Sigmoid colon (tissue), 3 donors: ENCODE data around the gene UBL3.

Experiments
- POLR2A ChIP-seq, 2 donors: fragments of 450-650 bp; IDR thresholded peaks; one replicate each; pipeline ENCODE4 v1.6.1; 2016; ENCODE audit warnings: antibody characterized with exemption in 2 of 2, mild to moderate bottlenecking in 2 of 2, moderate library complexity in 2 of 2
- TF ChIP-seq, protein P1 (sequence below), 4 experiments: fragments of 450-650 bp in 3 of 4; fragments of 200-600 bp in 1 of 4; IDR thresholded peaks; one replicate each; pipeline ENCODE4 v1.5.1; 2016 to 2019; ENCODE audit warnings: antibody characterized with exemption in 4 of 4, mild to moderate bottlenecking in 3 of 4, moderate library complexity in 2 of 4

DNA sequence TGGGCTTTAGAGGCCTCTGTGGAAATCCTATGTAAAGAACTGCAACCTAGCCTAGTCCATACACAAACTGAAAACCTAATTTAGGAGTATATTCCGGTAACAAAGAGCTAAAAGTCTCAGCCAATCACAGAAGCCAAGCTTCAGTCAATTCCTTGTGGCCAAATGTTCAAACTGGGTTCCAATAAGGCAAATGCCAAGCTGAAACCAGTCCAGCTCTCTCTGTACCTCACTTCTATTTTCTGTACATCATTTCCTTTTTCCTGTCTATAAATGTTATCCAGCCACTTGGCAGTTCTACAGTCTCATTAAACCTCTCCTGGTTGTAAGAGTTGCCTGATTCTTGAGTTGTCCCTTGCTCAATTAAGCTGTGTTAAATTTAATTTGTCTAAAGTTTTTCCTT lies 31.7 kb upstream of the UBL3 start:
- TF ChIP-seq, protein P1, sequence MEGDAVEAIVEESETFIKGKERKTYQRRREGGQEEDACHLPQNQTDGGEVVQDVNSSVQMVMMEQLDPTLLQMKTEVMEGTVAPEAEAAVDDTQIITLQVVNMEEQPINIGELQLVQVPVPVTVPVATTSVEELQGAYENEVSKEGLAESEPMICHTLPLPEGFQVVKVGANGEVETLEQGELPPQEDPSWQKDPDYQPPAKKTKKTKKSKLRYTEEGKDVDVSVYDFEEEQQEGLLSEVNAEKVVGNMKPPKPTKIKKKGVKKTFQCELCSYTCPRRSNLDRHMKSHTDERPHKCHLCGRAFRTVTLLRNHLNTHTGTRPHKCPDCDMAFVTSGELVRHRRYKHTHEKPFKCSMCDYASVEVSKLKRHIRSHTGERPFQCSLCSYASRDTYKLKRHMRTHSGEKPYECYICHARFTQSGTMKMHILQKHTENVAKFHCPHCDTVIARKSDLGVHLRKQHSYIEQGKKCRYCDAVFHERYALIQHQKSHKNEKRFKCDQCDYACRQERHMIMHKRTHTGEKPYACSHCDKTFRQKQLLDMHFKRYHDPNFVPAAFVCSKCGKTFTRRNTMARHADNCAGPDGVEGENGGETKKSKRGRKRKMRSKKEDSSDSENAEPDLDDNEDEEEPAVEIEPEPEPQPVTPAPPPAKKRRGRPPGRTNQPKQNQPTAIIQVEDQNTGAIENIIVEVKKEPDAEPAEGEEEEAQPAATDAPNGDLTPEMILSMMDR (IDR thresholded peaks at IDR 0.05) = no peak
- no peak for TF ChIP-seq POLR2A (IDR thresholded peaks at IDR 0.05)
